Fibroblast of mammary gland (primary cell): ENCODE data around the gene TTLL12.

Experiments
- DNase-seq: peaks from one replicate; pipeline ENCODE4 v3.0.0-alpha.2; 2010; ENCODE audit warnings: low read depth
- H3K4me3 ChIP-seq: 2 replicates; pipeline ENCODE4 v1.5.1; 2011; ENCODE audit warnings: low read depth, mild to moderate bottlenecking, low read length, moderate library complexity; ENCODE audit not compliant: control insufficient read depth
- TF ChIP-seq, protein P1 (sequence below): conservative IDR thresholded peaks from 2 replicates; pipeline ENCODE4 v1.5.1; 2011; ENCODE audit warnings: low read depth, low read length, inconsistent platforms; ENCODE audit not compliant: control insufficient read depth, insufficient read depth

TTLL12 gene

DNA sequence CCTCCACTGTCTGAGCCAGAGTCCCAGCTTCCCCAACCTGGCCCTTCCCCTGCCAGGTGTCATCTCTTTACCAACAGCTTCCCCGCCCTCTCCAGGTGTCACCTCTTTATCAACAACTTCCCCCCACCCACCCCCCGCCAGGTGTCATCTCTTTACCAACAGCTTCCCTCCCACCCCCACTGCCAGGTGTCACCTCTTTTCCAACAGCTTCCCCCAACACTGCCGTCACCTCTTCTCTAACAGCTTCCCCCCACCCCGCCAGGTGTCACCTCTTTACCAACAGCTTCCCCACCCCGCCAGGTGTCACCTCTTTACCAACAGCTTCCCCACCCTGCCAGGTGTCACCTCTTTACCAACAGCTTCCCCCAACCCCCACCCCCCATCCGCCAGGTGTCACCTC is 29.8 kb upstream of the TTLL12 start:
- H3K4me3 ChIP-seq: no peak overlapping the region
- TF ChIP-seq, protein P1, sequence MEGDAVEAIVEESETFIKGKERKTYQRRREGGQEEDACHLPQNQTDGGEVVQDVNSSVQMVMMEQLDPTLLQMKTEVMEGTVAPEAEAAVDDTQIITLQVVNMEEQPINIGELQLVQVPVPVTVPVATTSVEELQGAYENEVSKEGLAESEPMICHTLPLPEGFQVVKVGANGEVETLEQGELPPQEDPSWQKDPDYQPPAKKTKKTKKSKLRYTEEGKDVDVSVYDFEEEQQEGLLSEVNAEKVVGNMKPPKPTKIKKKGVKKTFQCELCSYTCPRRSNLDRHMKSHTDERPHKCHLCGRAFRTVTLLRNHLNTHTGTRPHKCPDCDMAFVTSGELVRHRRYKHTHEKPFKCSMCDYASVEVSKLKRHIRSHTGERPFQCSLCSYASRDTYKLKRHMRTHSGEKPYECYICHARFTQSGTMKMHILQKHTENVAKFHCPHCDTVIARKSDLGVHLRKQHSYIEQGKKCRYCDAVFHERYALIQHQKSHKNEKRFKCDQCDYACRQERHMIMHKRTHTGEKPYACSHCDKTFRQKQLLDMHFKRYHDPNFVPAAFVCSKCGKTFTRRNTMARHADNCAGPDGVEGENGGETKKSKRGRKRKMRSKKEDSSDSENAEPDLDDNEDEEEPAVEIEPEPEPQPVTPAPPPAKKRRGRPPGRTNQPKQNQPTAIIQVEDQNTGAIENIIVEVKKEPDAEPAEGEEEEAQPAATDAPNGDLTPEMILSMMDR: no peak
- DNase-seq: no peak

DNA sequence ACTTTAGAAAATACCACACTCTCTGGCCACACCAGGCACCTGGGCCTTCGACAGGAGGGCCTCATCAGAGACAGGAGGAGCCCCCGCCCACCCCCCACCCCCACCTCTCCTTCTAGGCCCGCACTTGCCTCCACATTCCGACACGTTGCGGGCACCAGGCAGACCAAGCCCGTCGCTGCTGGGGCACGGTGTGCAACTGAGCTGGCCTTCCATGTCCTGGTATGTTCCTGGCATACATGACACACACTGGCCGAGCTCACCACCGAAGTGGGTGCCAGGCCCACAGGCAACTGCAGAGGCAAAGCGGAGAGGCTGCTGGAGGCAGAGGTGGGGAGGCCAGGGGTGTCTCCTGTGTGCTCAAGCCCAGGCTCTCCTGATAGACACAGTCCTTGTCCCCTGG is 27.0 kb upstream of the TTLL12 start:
- DNase-seq: no peak
- H3K4me3 ChIP-seq: no peak overlapping the region
- TF ChIP-seq, protein P1: no peak

DNA sequence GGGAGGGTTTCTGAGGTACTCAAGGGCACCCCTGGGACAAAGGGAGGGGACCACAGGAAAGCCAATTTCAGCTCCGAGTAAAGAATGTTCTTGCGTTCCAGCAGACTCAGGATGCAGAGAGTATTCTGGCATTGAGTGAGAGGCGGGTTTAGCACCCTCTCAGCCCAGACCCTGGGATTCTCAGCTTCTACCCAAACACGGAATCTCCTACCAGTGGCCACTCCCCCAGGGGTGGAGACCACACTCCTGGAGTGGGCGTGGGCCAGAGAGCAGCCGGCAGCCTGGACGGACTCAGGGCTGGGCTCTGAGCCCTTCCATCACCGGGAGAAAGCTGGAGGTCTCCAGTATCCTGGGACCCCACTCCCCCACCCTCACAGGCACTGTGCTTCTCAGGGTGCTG is 26.1 kb upstream of the TTLL12 start:
- H3K4me3 ChIP-seq: no peak overlapping the region
- TF ChIP-seq, protein P1: no peak
- DNase-seq: no peak

DNA sequence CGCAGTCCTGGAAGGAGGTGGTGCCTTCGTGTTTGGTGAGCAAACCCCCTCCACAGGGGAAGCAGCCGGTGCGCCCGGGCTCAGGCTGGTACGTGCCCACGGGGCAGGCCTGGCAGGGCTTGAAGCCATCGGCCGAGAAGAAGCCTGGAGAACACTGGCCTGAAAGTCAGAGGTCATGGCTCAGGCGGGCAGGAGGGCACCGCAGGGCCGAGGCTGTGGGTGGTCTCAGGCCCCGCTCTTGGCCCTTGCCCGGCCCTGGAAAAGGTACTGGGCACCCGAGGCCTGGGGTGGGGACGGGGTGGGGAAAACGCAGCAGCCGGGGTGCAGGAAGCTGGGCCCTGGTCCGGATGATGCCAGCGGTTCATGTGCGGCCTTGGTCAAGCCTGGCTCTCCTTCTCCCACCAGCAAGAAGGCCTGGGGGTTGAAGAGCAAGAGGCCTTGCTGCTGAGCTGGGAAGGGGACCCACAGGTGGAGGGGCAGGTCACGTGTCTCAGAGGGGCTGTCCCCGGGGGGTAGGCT is 25.6 kb upstream of the TTLL12 start:
- no peak for DNase-seq
- TF ChIP-seq, protein P1: no peak
- no peak overlapping the region for H3K4me3 ChIP-seq

DNA sequence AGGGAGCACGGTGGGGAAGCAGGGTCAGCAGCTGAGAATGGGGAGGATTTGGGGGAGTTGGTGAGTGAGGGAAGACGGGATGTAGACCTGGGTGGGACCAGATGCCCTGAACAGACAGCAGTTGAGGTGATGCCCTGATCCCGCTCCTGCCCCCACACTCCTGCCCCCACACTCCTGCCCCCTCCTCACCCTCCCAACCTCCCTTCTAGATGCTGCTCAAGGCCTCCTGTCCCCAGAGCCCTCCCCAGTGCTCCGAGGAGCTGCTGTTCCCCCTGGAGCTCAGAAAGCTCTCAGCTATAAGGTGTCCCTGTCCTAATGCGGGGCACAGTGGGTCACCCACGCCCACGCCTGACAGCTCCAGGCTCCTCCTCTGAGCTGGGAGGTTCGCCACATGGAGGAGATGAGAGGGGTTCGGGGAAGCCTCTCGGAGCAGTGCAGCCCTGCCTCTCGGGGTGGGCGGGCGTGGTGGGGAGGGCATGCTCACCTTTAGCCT is 25.1 kb upstream of the TTLL12 start:
- no peak for DNase-seq
- TF ChIP-seq, protein P1: no peak
- no peak overlapping the region for H3K4me3 ChIP-seq

DNA sequence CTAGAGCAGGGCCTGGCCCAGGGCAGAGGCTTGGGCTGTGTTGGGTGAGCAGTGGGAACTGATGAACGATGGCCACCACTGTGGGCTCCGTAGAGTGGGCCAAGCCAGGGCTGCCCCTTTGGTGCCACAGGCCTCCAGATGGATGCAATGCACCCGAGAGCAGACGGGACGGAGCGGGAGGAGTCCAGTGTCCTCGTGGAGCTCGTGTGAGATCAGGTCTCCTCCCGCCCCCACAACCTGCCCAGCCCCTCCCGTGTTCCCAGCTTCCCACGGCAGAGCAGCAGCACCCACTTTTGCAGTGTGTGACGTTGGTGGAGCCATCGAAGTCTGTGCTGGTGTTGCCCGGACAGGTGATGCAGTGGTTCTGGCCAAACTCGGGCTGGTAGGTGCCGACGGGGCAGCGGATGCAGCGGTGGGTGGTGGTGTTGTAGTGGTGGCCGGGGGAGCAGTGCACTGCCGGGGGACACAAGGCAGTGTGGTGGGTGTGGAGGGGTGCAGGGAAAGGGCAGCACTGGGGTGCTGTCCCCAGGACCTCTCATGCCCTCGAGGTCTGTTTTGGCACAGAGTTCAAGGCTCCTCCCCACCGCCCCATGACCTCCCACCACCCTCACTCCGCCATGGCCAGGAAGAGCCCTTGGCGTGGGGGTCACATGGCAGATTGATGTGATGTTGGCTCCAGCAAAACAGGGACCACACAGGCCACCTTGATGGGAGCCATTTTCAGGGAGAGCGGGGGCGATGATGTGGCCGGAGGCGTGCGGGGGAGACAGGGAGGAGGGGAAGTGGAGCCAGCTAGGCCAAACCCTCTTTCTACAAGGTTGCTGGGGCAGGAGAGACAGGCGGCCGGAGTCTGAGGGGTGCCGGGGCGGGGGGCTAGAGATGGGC is 23.9 kb upstream of the TTLL12 start:
- TF ChIP-seq, protein P1: no peak
- no peak for DNase-seq
- H3K4me3 ChIP-seq: no peak overlapping the region

DNA sequence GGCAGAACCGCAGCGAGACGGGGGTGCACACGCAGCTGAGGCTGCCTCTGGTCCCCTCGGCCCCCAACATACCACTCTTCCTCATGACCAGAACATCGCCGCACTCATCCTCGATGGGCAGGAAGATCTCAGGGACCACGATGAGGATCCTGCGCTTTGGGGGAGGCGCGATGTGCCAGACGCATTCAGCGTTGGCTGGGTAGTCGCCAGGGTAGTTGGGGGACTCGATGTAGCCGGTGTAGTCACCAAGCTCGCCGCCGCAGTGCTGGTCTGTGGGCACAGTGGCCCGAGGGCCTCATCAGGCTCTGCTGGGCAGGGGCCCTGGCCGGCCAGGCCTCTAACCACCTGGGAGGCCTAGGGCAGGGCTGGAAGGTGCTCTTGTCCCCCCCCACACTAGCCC is 23.0 kb upstream of the TTLL12 start:
- TF ChIP-seq, protein P1: no peak
- H3K4me3 ChIP-seq: no peak overlapping the region
- no peak for DNase-seq
